Measurements from ENCODE around the gene OR2K2.

The OR2K2 gene

GRCh38 chr9:111352545-111352944 is 22.5 kb upstream of the OR2K2 start:
- Histone ChIP-seq H2BK12ac (ENCODE audit: low read length) (no peak overlapping the region), H3K79me2 (ENCODE audit: control insufficient read depth, insufficient read depth, low read length, poor library complexity) (no peaks in the 10 kb centered on the region), H3K4ac (ENCODE audit: low read depth, low read length) (no peak overlapping the region), H3K14ac (ENCODE audit: low read length) (no peak overlapping the region), H3K27ac (ENCODE audit: low read depth, low read length) (no peak overlapping the region), H3K18ac (ENCODE audit: low read length) (no peak overlapping the region), H4K8ac (ENCODE audit: low read depth, low read length) (no peak overlapping the region), H3K79me1 (ENCODE audit: low read length) (no peaks in the 10 kb centered on the region), H2AK5ac (ENCODE audit: low read length) (no peak overlapping the region), H3K27me3 (ENCODE audit: insufficient read depth, low read length) (no peaks in the 10 kb centered on the region), H2BK5ac (ENCODE audit: low read depth, low read length, poor library complexity) (no peak overlapping the region), H4K12ac (ENCODE audit: low read depth, low read length) (no peak overlapping the region), H3K4me3 (ENCODE audit: low read depth, low read length) (no peak overlapping the region), H3K9ac (ENCODE audit: low read length) (no peak overlapping the region), H3K23ac (ENCODE audit: low read length) (no peak overlapping the region), H2AFZ (ENCODE audit: insufficient read depth, low read length, poor library complexity) (no peak overlapping the region), H3K4me2 (ENCODE audit: low read length) (no peak overlapping the region), H3K9me3 (ENCODE audit: insufficient read depth, low read depth, low read length) (no peaks in the 10 kb centered on the region), H4K91ac (ENCODE audit: low read depth, low read length) (no peak overlapping the region), H2BK120ac (ENCODE audit: insufficient read depth, low read length, poor library complexity) (no peak overlapping the region), H3K4me1 (ENCODE audit: control insufficient read depth in 1 of 2, insufficient read depth in 2 of 2, low read length in 2 of 2) (peaks cover 2 to 5% of the 10 kb centered on the region in 2 experiments), H3K36me3 (ENCODE audit: control insufficient read depth in 1 of 2, insufficient read depth in 2 of 2, low read length in 2 of 2) (no peaks in the 10 kb centered on the region)
- no CpG with 5 or more reads among the region's 2 CpGs for WGBS (ENCODE audit: extremely low coverage, insufficient coverage, insufficient read length)
- DNase-seq: no peak

- H2AK5ac ChIP-seq (ENCODE audit: low read length): no peak overlapping the region
- no peak for DNase-seq
- no peak overlapping the region for H4K8ac ChIP-seq (ENCODE audit: low read depth, low read length)
- no peak overlapping the region for H3K27ac ChIP-seq (ENCODE audit: low read depth, low read length)
- no peak overlapping the region for H3K18ac ChIP-seq (ENCODE audit: low read length)
- no peaks in the 10 kb centered on the region for H3K9me3 ChIP-seq (ENCODE audit: insufficient read depth, low read depth, low read length)
- H2BK12ac ChIP-seq (ENCODE audit: low read length): no peak overlapping the region
- no peaks in the 10 kb centered on the region for H3K79me2 ChIP-seq (ENCODE audit: control insufficient read depth, insufficient read depth, low read length, poor library complexity)
- H4K91ac ChIP-seq (ENCODE audit: low read depth, low read length): no peak overlapping the region
- no peak overlapping the region for H3K4me3 ChIP-seq (ENCODE audit: low read depth, low read length)
- H3K79me1 ChIP-seq (ENCODE audit: low read length): no peaks in the 10 kb centered on the region
- no peaks in the 10 kb centered on the region for H3K27me3 ChIP-seq (ENCODE audit: insufficient read depth, low read length)
- no peaks in the 10 kb centered on the region for H3K4me1 ChIP-seq (ENCODE audit: control insufficient read depth in 1 of 2, insufficient read depth in 2 of 2, low read length in 2 of 2)
- H3K9ac ChIP-seq (ENCODE audit: low read length): no peak overlapping the region
- no peaks in the 10 kb centered on the region for H3K36me3 ChIP-seq (ENCODE audit: control insufficient read depth in 1 of 2, insufficient read depth in 2 of 2, low read length in 2 of 2)
- H2BK120ac ChIP-seq (ENCODE audit: insufficient read depth, low read length, poor library complexity): no peak overlapping the region
- no peak overlapping the region for H3K14ac ChIP-seq (ENCODE audit: low read length)
- no peak overlapping the region for H2AFZ ChIP-seq (ENCODE audit: insufficient read depth, low read length, poor library complexity)
- no peak overlapping the region for H3K4me2 ChIP-seq (ENCODE audit: low read length)
- H3K23ac ChIP-seq (ENCODE audit: low read length): no peak overlapping the region
- no peak overlapping the region for H3K4ac ChIP-seq (ENCODE audit: low read depth, low read length)
- no peak overlapping the region for H2BK5ac ChIP-seq (ENCODE audit: low read depth, low read length, poor library complexity)
- H4K12ac ChIP-seq (ENCODE audit: low read depth, low read length): no peak overlapping the region
Observed at GRCh38 chr9:111350556-111350955, 20.5 kb upstream of the OR2K2 start.

GRCh38 chr9:111349766-111350165 is 19.7 kb upstream of the OR2K2 start:
- H3K79me2 ChIP-seq (ENCODE audit: control insufficient read depth, insufficient read depth, low read length, poor library complexity): no peaks in the 10 kb centered on the region
- H3K27me3 ChIP-seq (ENCODE audit: insufficient read depth, low read length): no peaks in the 10 kb centered on the region
- WGBS (ENCODE audit: extremely low coverage, insufficient coverage, insufficient read length): no CpG with 5 or more reads among the region's 5 CpGs
- no peaks in the 10 kb centered on the region for H3K36me3 ChIP-seq (ENCODE audit: control insufficient read depth in 1 of 2, insufficient read depth in 2 of 2, low read length in 2 of 2)
- H3K4me3 ChIP-seq (ENCODE audit: low read depth, low read length): no peak overlapping the region
- H3K9me3 ChIP-seq (ENCODE audit: insufficient read depth, low read depth, low read length): no peaks in the 10 kb centered on the region
- no peaks in the 10 kb centered on the region for H3K79me1 ChIP-seq (ENCODE audit: low read length)
- H2BK5ac ChIP-seq (ENCODE audit: low read depth, low read length, poor library complexity): no peak overlapping the region
- no peak overlapping the region for H4K91ac ChIP-seq (ENCODE audit: low read depth, low read length)
- no peak overlapping the region for H3K4me2 ChIP-seq (ENCODE audit: low read length)
- H3K23ac ChIP-seq (ENCODE audit: low read length): no peak overlapping the region
- no peak overlapping the region for H3K4ac ChIP-seq (ENCODE audit: low read depth, low read length)
- no peak overlapping the region for H3K9ac ChIP-seq (ENCODE audit: low read length)
- no peak overlapping the region for H2AK5ac ChIP-seq (ENCODE audit: low read length)
- H4K8ac ChIP-seq (ENCODE audit: low read depth, low read length): no peak overlapping the region
- DNase-seq: no peak
- no peak overlapping the region for H3K18ac ChIP-seq (ENCODE audit: low read length)
- no peaks in the 10 kb centered on the region for H3K4me1 ChIP-seq (ENCODE audit: control insufficient read depth in 1 of 2, insufficient read depth in 2 of 2, low read length in 2 of 2)
- H3K14ac ChIP-seq (ENCODE audit: low read length): no peak overlapping the region
- no peak overlapping the region for H2BK120ac ChIP-seq (ENCODE audit: insufficient read depth, low read length, poor library complexity)
- no peak overlapping the region for H2BK12ac ChIP-seq (ENCODE audit: low read length)
- no peak overlapping the region for H4K12ac ChIP-seq (ENCODE audit: low read depth, low read length)
- no peak overlapping the region for H2AFZ ChIP-seq (ENCODE audit: insufficient read depth, low read length, poor library complexity)
- H3K27ac ChIP-seq (ENCODE audit: low read depth, low read length): no peak overlapping the region

- H2AK5ac ChIP-seq (ENCODE audit: low read length): no peak overlapping the region
- no peaks in the 10 kb centered on the region for H3K79me2 ChIP-seq (ENCODE audit: control insufficient read depth, insufficient read depth, low read length, poor library complexity)
- WGBS (ENCODE audit: extremely low coverage, insufficient coverage, insufficient read length): no CpG with 5 or more reads among the region's 4 CpGs
- no peaks in the 10 kb centered on the region for H3K4me1 ChIP-seq (ENCODE audit: control insufficient read depth in 1 of 2, insufficient read depth in 2 of 2, low read length in 2 of 2)
- H2BK120ac ChIP-seq (ENCODE audit: insufficient read depth, low read length, poor library complexity): no peak overlapping the region
- H3K4ac ChIP-seq (ENCODE audit: low read depth, low read length): no peak overlapping the region
- no peak for DNase-seq
- no peak overlapping the region for H2BK5ac ChIP-seq (ENCODE audit: low read depth, low read length, poor library complexity)
- no peaks in the 10 kb centered on the region for H3K27me3 ChIP-seq (ENCODE audit: insufficient read depth, low read length)
- H3K4me3 ChIP-seq (ENCODE audit: low read depth, low read length): no peak overlapping the region
- no peaks in the 10 kb centered on the region for H3K9me3 ChIP-seq (ENCODE audit: insufficient read depth, low read depth, low read length)
- no peak overlapping the region for H3K23ac ChIP-seq (ENCODE audit: low read length)
- H3K18ac ChIP-seq (ENCODE audit: low read length): no peak overlapping the region
- H3K36me3 ChIP-seq (ENCODE audit: control insufficient read depth in 1 of 2, insufficient read depth in 2 of 2, low read length in 2 of 2): no peaks in the 10 kb centered on the region
- no peak overlapping the region for H3K4me2 ChIP-seq (ENCODE audit: low read length)
- no peaks in the 10 kb centered on the region for H3K79me1 ChIP-seq (ENCODE audit: low read length)
- no peak overlapping the region for H4K8ac ChIP-seq (ENCODE audit: low read depth, low read length)
- H4K91ac ChIP-seq (ENCODE audit: low read depth, low read length): no peak overlapping the region
- H4K12ac ChIP-seq (ENCODE audit: low read depth, low read length): no peak overlapping the region
- H3K9ac ChIP-seq (ENCODE audit: low read length): no peak overlapping the region
- no peak overlapping the region for H3K27ac ChIP-seq (ENCODE audit: low read depth, low read length)
- no peak overlapping the region for H3K14ac ChIP-seq (ENCODE audit: low read length)
- H2BK12ac ChIP-seq (ENCODE audit: low read length): no peak overlapping the region
- no peak overlapping the region for H2AFZ ChIP-seq (ENCODE audit: insufficient read depth, low read length, poor library complexity)
Observed at GRCh38 chr9:111348821-111349271, 18.8 kb upstream of the OR2K2 start.

Data from trophoblast cell (in vitro differentiated cells and primary cell).